Neural crest cell (in vitro differentiated cells): Measurements from ENCODE around the gene RGS5. TPM values are rescaled to one million over a fixed set of nuclear protein-coding genes. Genes with fewer than 3 reads are reported as not detected.

Experiments
- DNase-seq: peaks from one replicate; pipeline ENCODE4 v3.0.0; 2021; ENCODE audit warnings: low read depth, mixed read lengths, low spot score
- H3K27ac Mint-ChIP-seq: one replicate; pipeline ENCODE4 v1.8.0; 2021; ENCODE audit warnings: mild to moderate bottlenecking, mixed read lengths; ENCODE audit not compliant: unreplicated experiment
- H3K27me3 Mint-ChIP-seq: 2 replicates; pipeline ENCODE4 v1.8.0; 2021; ENCODE audit warnings: low read depth, mild to moderate bottlenecking, mixed read lengths
- H3K36me3 Mint-ChIP-seq: 2 replicates; pipeline ENCODE4 v1.8.0; 2021; ENCODE audit warnings: low read depth, mild to moderate bottlenecking, mixed read lengths
- H3K4me1 Mint-ChIP-seq: 2 replicates; pipeline ENCODE4 v1.8.0; 2021; ENCODE audit warnings: mixed read lengths
- H3K4me3 Mint-ChIP-seq: one replicate; pipeline ENCODE4 v1.8.0; 2021; ENCODE audit warnings: mild to moderate bottlenecking, mixed read lengths
- H3K9me3 Mint-ChIP-seq: 2 replicates; pipeline ENCODE4 v1.8.0; 2021; ENCODE audit warnings: mixed read lengths
- CTCF ChIP-seq: fragments of 200-600 bp; sonication (generic); conservative IDR thresholded peaks from 2 replicates; pipeline ENCODE4 v1.5.0; 2021; ENCODE audit warnings: antibody characterized with exemption, mild to moderate bottlenecking
- total RNA-seq: library from RNA; stranded (reverse); gene quantifications from 2 replicates; pipeline ENCODE4 v1.2.1, GENCODE V29; 2021

Gene RGS5
- total RNA-seq, 1 donor from 2014 or later: 4.5 TPM

GRCh38 chr1:163137556-163138265 lies 65.0 kb downstream of the RGS5 start:
- H3K4me3 Mint-ChIP-seq: no peak overlapping the region
- H3K27ac Mint-ChIP-seq: no peak overlapping the region
- DNase-seq: no peak
- TF ChIP-seq CTCF: no peak
- no peaks in the 10 kb centered on the region for H3K4me1 Mint-ChIP-seq
- H3K9me3 Mint-ChIP-seq: peaks cover 5% of the 10 kb centered on the region
- no peaks in the 10 kb centered on the region for H3K27me3 Mint-ChIP-seq
- H3K36me3 Mint-ChIP-seq: no peaks in the 10 kb centered on the region

DNA sequence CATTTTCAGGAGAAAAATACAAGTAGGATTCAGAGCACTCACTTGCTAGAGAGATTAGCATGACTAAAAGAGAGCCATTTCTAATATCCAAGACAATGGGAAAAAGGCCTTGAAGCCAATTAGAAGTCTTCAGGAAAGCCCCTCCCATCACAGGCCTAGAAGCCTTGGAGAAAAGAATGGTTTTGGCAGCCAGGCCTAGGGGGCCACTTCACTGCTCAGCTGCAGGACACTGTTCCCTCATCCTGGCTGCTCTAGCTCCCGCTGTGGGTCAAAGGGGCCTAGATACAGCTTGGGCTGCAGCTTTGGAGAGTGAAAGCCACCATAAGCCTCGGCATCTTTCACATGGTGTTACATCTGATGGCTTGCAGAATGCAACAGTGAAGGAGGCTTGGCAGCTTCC lies 70.7 kb downstream of the RGS5 start:
- Mint-ChIP-seq H3K4me3 (no peak overlapping the region), H3K9me3 (peaks cover 2% of the 10 kb centered on the region), H3K4me1 (no peaks in the 10 kb centered on the region), H3K27ac (no peak overlapping the region), H3K36me3 (no peaks in the 10 kb centered on the region), H3K27me3 (no peaks in the 10 kb centered on the region)
- no peak for TF ChIP-seq CTCF
- no peak for DNase-seq

DNA sequence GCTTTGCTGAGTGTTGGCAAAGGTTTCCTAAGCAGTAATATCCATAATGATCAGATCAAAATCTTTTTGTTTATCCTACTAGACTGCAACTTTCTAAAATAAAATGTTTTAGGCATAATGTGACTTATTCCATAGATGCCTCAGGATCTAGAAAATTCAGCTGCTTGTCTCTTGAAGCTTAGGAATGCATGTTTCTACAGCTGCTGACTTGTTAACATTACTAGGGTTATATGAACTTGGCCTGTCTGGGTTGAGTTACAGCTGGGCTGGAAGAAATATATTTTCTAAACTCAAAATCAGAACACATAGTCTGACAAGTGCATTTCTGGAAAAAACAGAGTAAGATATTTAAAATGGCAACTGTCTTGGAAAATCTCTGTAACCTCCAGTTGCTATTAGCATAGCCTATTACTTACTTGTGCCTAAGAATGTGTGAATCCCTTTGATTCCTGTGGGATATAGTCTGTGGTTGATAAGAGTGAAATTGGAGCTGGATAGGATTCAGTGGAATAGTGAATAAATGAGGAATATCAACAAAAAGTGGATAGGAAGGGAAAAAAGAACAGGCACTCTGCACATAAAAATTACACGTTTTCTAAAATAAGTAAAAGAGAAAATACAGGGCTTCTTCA lies 72.4 kb downstream of the RGS5 start:
- no peak for DNase-seq
- H3K4me1 Mint-ChIP-seq: no peaks in the 10 kb centered on the region
- no peaks in the 10 kb centered on the region for H3K9me3 Mint-ChIP-seq
- no peak for TF ChIP-seq CTCF
- H3K27ac Mint-ChIP-seq: no peak overlapping the region
- no peak overlapping the region for H3K4me3 Mint-ChIP-seq
- no peaks in the 10 kb centered on the region for H3K36me3 Mint-ChIP-seq
- H3K27me3 Mint-ChIP-seq: no peaks in the 10 kb centered on the region

- no peaks in the 10 kb centered on the region for H3K36me3 Mint-ChIP-seq
- no peaks in the 10 kb centered on the region for H3K9me3 Mint-ChIP-seq
- H3K27me3 Mint-ChIP-seq: no peaks in the 10 kb centered on the region
- no peak overlapping the region for H3K4me3 Mint-ChIP-seq
- no peak overlapping the region for H3K27ac Mint-ChIP-seq
- DNase-seq: no peak
- TF ChIP-seq CTCF: no peak
- H3K4me1 Mint-ChIP-seq: no peaks in the 10 kb centered on the region
These were observed 74.4 kb downstream of the RGS5 start for GRCh38 chr1:163128282-163128681.

- H3K27me3 Mint-ChIP-seq: peaks cover 2% of the 10 kb centered on the region
- H3K4me3 Mint-ChIP-seq: no peak overlapping the region
- DNase-seq: no peak
- no peaks in the 10 kb centered on the region for H3K4me1 Mint-ChIP-seq
- no peak overlapping the region for H3K27ac Mint-ChIP-seq
- no peaks in the 10 kb centered on the region for H3K9me3 Mint-ChIP-seq
- H3K36me3 Mint-ChIP-seq: no peaks in the 10 kb centered on the region
- no peak for TF ChIP-seq CTCF
These were observed 77.9 kb downstream of the RGS5 start for GRCh38 chr1:163124812-163125211.
